ENCODE measurements around the gene CREG1. TPM values are rescaled to one million over a fixed set of nuclear protein-coding genes. Genes with fewer than 3 reads are reported as not detected.

CREG1 gene
- total and polyA plus RNA-seq, 8 donors = 21.4 to 48.1 (median 40.1) TPM

DNA sequence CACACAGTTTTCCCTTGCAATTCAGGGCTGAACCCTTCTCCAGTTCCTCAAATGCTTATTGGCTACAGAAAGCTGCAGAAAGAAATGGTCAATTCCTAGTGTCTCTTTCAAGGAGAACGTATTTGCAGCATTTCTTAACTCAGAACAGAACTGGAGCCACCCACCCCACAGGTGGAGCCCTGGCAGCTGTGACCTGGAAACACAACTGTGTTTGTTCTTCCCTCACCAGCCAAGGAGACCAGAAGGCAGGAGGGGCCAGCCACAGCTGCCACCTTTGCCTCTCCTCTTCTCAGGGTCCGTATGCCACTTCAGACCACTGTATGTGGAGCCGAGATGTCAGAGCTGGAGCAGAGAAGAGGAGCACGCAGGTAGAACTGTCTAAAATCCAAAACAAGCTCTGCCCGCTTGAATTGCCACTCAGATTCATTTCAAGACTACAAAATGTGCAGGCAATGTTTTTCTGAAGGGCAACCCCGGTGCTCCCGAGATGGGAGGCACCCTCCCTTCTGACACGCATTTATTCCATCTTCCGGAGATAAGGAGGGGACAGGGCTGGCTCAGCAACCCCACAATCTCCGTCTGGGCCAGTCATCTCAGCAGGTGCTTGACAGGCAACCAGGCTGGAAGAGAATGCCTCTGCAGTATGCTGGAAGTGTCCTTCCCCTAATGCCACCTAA, 51.9 kb downstream of the CREG1 start:
- WGBS, 2 donors = 29 to 40% methylated on average over 10 of the region's 10 CpGs
- FAIRE-seq (no peak), ATAC-seq (peak; percentile 54 to 72 (median 70)), DNase-seq (peak in 3 of 6 donors; percentile 12 to 41 (median 16))
- no peaks in the 10 kb centered on the region for H3K27me3 ChIP-seq
- H3K27ac ChIP-seq = no peak overlapping the region
- intact Hi-C loops (cut with DNase I) = no loop called here
- H3K4me3 ChIP-seq = no peak overlapping the region
- no peaks in the 10 kb centered on the region for H3K4me1 ChIP-seq
- no peaks in the 10 kb centered on the region for H3K36me3 ChIP-seq
- H3K9me3 ChIP-seq = no peaks in the 10 kb centered on the region
- TF ChIP-seq CTCF (IDR thresholded peaks at IDR 0.05) = no peak

GRCh38 chr1:167500283-167500860, 53.2 kb downstream of the CREG1 start:
- FAIRE-seq (no peak), ATAC-seq (no peak), DNase-seq (no peak)
- no peak overlapping the region for H3K27ac ChIP-seq
- no peak for TF ChIP-seq CTCF (IDR thresholded peaks at IDR 0.05)
- 90 to 97% methylated on average over 4 of the region's 4 CpGs for WGBS, 2 donors
- H3K27me3 ChIP-seq = no peaks in the 10 kb centered on the region
- no peaks in the 10 kb centered on the region for H3K4me1 ChIP-seq
- H3K36me3 ChIP-seq = no peaks in the 10 kb centered on the region
- no peak overlapping the region for H3K4me3 ChIP-seq
- H3K9me3 ChIP-seq = no peaks in the 10 kb centered on the region
- intact Hi-C loops (cut with DNase I) = no loop called here

- Histone ChIP-seq H3K27ac (no peak overlapping the region), H3K27me3 (no peaks in the 10 kb centered on the region), H3K9me3 (no peaks in the 10 kb centered on the region), H3K4me3 (no peak overlapping the region), H3K36me3 (no peaks in the 10 kb centered on the region), H3K4me1 (no peaks in the 10 kb centered on the region)
- TF ChIP-seq CTCF (IDR thresholded peaks at IDR 0.05) = no peak
- FAIRE-seq = no peak
- no peak for ATAC-seq
- DNase-seq = no peak
- intact Hi-C loops (cut with DNase I) = no loop called here
- WGBS, 2 donors = 74 to 85% methylated on average over 3 of the region's 3 CpGs
Observed at GRCh38 chr1:167499664-167500101, 53.9 kb downstream of the CREG1 start.

GRCh38 chr1:167499106-167499505, 54.5 kb downstream of the CREG1 start:
- intact Hi-C loops (cut with DNase I) = no loop called here
- WGBS, 2 donors = 54 to 56% methylated on average over 4 of the region's 4 CpGs
- TF ChIP-seq CTCF (IDR thresholded peaks at IDR 0.05) = no peak

More at GRCh38 chr1:167499106-167499505, 54.5 kb downstream of the CREG1 start:
- no peaks in the 10 kb centered on the region for H3K36me3 ChIP-seq
- ATAC-seq = no peak
- H3K27me3 ChIP-seq = no peaks in the 10 kb centered on the region
- DNase-seq = no peak
- no peak overlapping the region for H3K27ac ChIP-seq
- H3K4me1 ChIP-seq = no peaks in the 10 kb centered on the region
- H3K9me3 ChIP-seq = no peaks in the 10 kb centered on the region
- FAIRE-seq = no peak
- no peak overlapping the region for H3K4me3 ChIP-seq
